GM18520 (cell line): Measurements from ENCODE around the gene CWC15.
"Not testable (repeated sequence)": the region's sequence is repeated elsewhere in the genome, so short reads cannot be mapped to it uniquely, and the experiment has no call there.

Source experiments
- ATAC-seq: cut with Tn5 transposase; IDR thresholded peaks from one replicate; pipeline ENCODE4 v1.9.1; 2021; ENCODE audit not compliant: unreplicated experiment

The CWC15 gene

GRCh38 chr11:94973099-94973968 is at the start of gene CWC15, which contains the start of gene KDM4D:
TSS of gene CWC15 (minus strand) at chr11:94973556. CDS start at chr11:94972185, 1,371 bp downstream.
TSS of gene KDM4D (plus strand) at chr11:94973709. CDS start at chr11:94997373, 23,664 bp downstream.
- ATAC-seq: peak; percentile 100

- not testable (repeated sequence) for ATAC-seq
Observed at GRCh38 chr11:95021468-95021867, 48.1 kb upstream of the CWC15 start.

GRCh38 chr11:95016139-95016538 is 42.8 kb upstream of the CWC15 start:
- no peak for ATAC-seq

GRCh38 chr11:95014184-95014821 is 40.9 kb upstream of the CWC15 start:
- ATAC-seq: no peak

- no peak for ATAC-seq
Observed at GRCh38 chr11:95011376-95011775, 38.0 kb upstream of the CWC15 start.

GRCh38 chr11:95005642-95006041 is 32.3 kb upstream of the CWC15 start:
- no peak for ATAC-seq

GRCh38 chr11:95003716-95004115 is 30.4 kb upstream of the CWC15 start:
- ATAC-seq: no peak

GRCh38 chr11:94998285-94998684 is 24.9 kb upstream of the CWC15 start:
- no peak for ATAC-seq

- no peak for ATAC-seq
Observed at GRCh38 chr11:94997437-94997836, 24.1 kb upstream of the CWC15 start.

- ATAC-seq: no peak
Observed at GRCh38 chr11:94993400-94993943, 20.1 kb upstream of the CWC15 start.

GRCh38 chr11:94988748-94989147 is 15.4 kb upstream of the CWC15 start:
- ATAC-seq: no peak

- no peak for ATAC-seq
Observed at GRCh38 chr11:94987378-94987777, 14.0 kb upstream of the CWC15 start.

GRCh38 chr11:94975599-94975998 is 2.2 kb upstream of the CWC15 start:
- no peak for ATAC-seq

- ATAC-seq: no peak
Observed at GRCh38 chr11:94974178-94974577, 822 bp upstream of the CWC15 start.

GRCh38 chr11:94972700-94973098 is 657 bp downstream of the CWC15 start:
- no peak for ATAC-seq

- ATAC-seq: no peak
Observed at GRCh38 chr11:94968334-94968958, 4.9 kb downstream of the CWC15 start.

- ATAC-seq: no peak
Observed at GRCh38 chr11:94964934-94965333, 8.4 kb downstream of the CWC15 start.

- no peak for ATAC-seq
Observed at GRCh38 chr11:94961255-94961654, 12.1 kb downstream of the CWC15 start.

- ATAC-seq: no peak
Observed at GRCh38 chr11:94960488-94960887, 12.9 kb downstream of the CWC15 start.

- no peak for ATAC-seq
Observed at GRCh38 chr11:94959179-94959578, 14.2 kb downstream of the CWC15 start.

- ATAC-seq: no peak
Observed at GRCh38 chr11:94958121-94958696, 15.1 kb downstream of the CWC15 start.
